NCI-H2029 treated with DMSO at 0.1 percent for 48 hours (cell line): ENCODE measurements around the gene GTSE1.

Source experiments
- DNase-seq: peaks from one replicate; lab custom pipeline; 2025; lab: John Stamatoyannopoulos, UW

GTSE1 gene

DNA sequence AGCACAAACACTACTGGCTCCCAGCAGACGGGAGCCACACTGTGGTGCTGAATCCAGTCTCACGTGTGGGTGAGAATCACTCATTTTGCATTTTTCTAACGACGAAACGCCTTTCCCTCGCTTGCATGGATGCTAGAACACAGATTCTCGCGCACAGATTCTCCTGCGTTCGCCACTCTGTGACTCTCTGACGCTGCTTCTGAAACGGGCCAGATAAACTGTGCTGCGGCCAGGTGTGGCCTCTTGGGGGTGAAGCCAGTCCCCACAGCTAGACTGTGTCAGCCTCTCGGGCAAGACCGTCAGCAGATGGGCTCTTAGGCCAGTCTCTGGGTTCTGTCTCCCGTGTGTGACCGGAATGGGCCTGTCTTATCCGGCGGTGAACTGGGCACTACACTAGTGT lies 83.4 kb downstream of the GTSE1 start:
- DNase-seq, result no peak
